HCT116 (cell line): ENCODE data around the gene SRGAP1. TPM values are rescaled to one million over a fixed set of nuclear protein-coding genes. Genes with fewer than 3 reads are reported as not detected.

Experiments used
- ATAC-seq: fragments of 200-7000 bp; cut with Tn5 transposase; 2 replicates; pipeline ENCODE4 v1.9.1; 2020; ENCODE audit warnings: mild to moderate bottlenecking, moderate library complexity
- BruUV-seq: library from RNA; stranded (reverse); fragments of 400-500 nt; replicated peaks from 2 replicates; lab custom pipeline; 2021; lab: Mats Ljungman, UMichigan
- CTCF ChIA-PET: fragments of 300-600 bp; sonication (Branson Sonifier 250); formaldehyde crosslinking; loops from one replicate; lab custom pipeline; 2021; ENCODE audit warnings: antibody characterized with exemption; lab: Charles Lee
- POLR2A ChIA-PET: fragments of 300-600, 350-600 bp; sonication (Branson Sonifier 250); formaldehyde crosslinking; loops from one replicate; lab custom pipeline; 2021; ENCODE audit warnings: antibody characterized with exemption; lab: Charles Lee
- RAD21 ChIA-PET, 2 experiments: fragments of 300-600 bp; sonication (Branson Sonifier 250); formaldehyde crosslinking; loops; one replicate each; lab custom pipeline; 2023; ENCODE audit warnings: low total read pairs in 2 of 2; ENCODE audit not compliant: uncharacterized antibody in 2 of 2, unreplicated experiment in 2 of 2, low non-redundant PET in 1 of 2; lab: Charles Lee
- DNase-seq: peaks from one replicate; pipeline ENCODE4 v3.0.0-alpha.2; 2010; ENCODE audit warnings: low read depth, low spot score
- H2AFZ ChIP-seq: fragments of 200-600 bp; shearing (Covaris generic), sonication (generic); 2 replicates; pipeline ENCODE4 v1.6.1; 2017; ENCODE audit warnings: low read depth, mixed run types, mixed read lengths, antibody characterized with exemption, low read length; ENCODE audit not compliant: poor library complexity, severe bottlenecking
- H3K27ac ChIP-seq: 2 replicates; pipeline ENCODE4 v1.5.1; 2012; ENCODE audit warnings: low read depth, low read length
- H3K27me3 ChIP-seq: fragments of 200-600 bp; sonication (generic); 2 replicates; pipeline ENCODE4 v1.6.1; 2016; ENCODE audit warnings: mixed run types, low read length, mixed read lengths; ENCODE audit not compliant: insufficient read depth
- H3K36me3 ChIP-seq, 2 experiments: fragments of 200-500 bp in 1 of 2; fragments of 200-600 bp in 1 of 2; sonication (Bioruptor generic) in 1 of 2; sonication (generic) in 1 of 2; 2 replicates each; pipeline versions ENCODE4 v1.5.1 to v1.6.1; 2014 to 2016; ENCODE audit warnings: low read length in 2 of 2, inconsistent platforms in 1 of 2, mixed read lengths in 1 of 2, mixed run types in 1 of 2; ENCODE audit not compliant: insufficient read depth in 2 of 2, control insufficient read depth in 1 of 2
- H3K4me1 ChIP-seq, 2 experiments: fragments of 200-600 bp in 1 of 2; sonication (generic) in 1 of 2; 2 replicates each; pipeline versions ENCODE4 v1.5.1 to v1.6.1; 2012 to 2017; ENCODE audit warnings: low read length in 2 of 2, inconsistent platforms in 1 of 2, mild to moderate bottlenecking in 1 of 2, mixed read lengths in 1 of 2, mixed run types in 1 of 2, moderate library complexity in 1 of 2; ENCODE audit not compliant: insufficient read depth in 2 of 2, control insufficient read depth in 1 of 2
- H3K4me2 ChIP-seq: fragments of 200-600 bp; sonication (generic); 2 replicates; pipeline ENCODE4 v1.6.1; 2017; ENCODE audit warnings: mixed run types, low read length, mixed read lengths
- H3K4me3 ChIP-seq, 2 experiments: fragments of 200-600 bp in 1 of 2; sonication (generic) in 1 of 2; replicated peaks in 1 of 2; 2 replicates each; pipeline ENCODE4 v1.5.1; 2011 to 2016; ENCODE audit warnings: low read length in 2 of 2, control low read depth in 1 of 2, low read depth in 1 of 2, mild to moderate bottlenecking in 1 of 2, mixed read lengths in 1 of 2, mixed run types in 1 of 2
- H3K79me2 ChIP-seq: fragments of 200-600 bp; sonication (generic); 2 replicates; pipeline ENCODE4 v1.6.1; 2017; ENCODE audit warnings: mild to moderate bottlenecking, mixed run types, low read length, moderate library complexity, mixed read lengths; ENCODE audit not compliant: insufficient read depth
- H3K9ac ChIP-seq: fragments of 200-600 bp; sonication (generic); 2 replicates; pipeline ENCODE4 v1.6.1; 2016; ENCODE audit warnings: low read length, mixed read lengths
- H3K9me2 ChIP-seq: fragments of 200-600 bp; sonication (generic), shearing (Covaris generic); 2 replicates; pipeline ENCODE4 v1.6.1; 2017; ENCODE audit warnings: mixed run types, mild to moderate bottlenecking, moderate library complexity; ENCODE audit not compliant: insufficient read depth
- H3K9me3 ChIP-seq, 2 experiments: fragments of 200-500 bp in 1 of 2; fragments of 200-600 bp in 1 of 2; sonication (Bioruptor generic) in 1 of 2; sonication (generic) in 1 of 2; 2 replicates each; pipeline ENCODE4 v1.6.1; 2014 to 2017; ENCODE audit warnings: low read length in 2 of 2, mixed read lengths in 2 of 2, inconsistent platforms in 1 of 2, low read depth in 1 of 2, mild to moderate bottlenecking in 1 of 2, mixed run types in 1 of 2, moderate library complexity in 1 of 2; ENCODE audit not compliant: control insufficient read depth in 1 of 2, insufficient read depth in 1 of 2
- H4K20me1 ChIP-seq: fragments of 200-600 bp; sonication (generic), shearing (Covaris generic); 2 replicates; pipeline ENCODE4 v1.6.1; 2017; ENCODE audit warnings: mixed run types, mild to moderate bottlenecking, moderate library complexity; ENCODE audit not compliant: insufficient read depth
- CTCF ChIP-seq, 3 experiments: fragments of 200-600 bp in 1 of 3; sonication (generic) in 1 of 3; IDR thresholded peaks in 2 of 3; conservative IDR thresholded peaks in 1 of 3; 2 replicates each; pipeline ENCODE4 v1.5.1; 2012 to 2017; ENCODE audit warnings: low read depth in 2 of 3, low read length in 2 of 3, antibody characterized with exemption in 1 of 3, borderline replicate concordance in 1 of 3, control low read depth in 1 of 3, mild to moderate bottlenecking in 1 of 3, mixed read lengths in 1 of 3, mixed run types in 1 of 3, moderate library complexity in 1 of 3; ENCODE audit not compliant: insufficient read depth in 1 of 3
- EGR1 ChIP-seq: IDR thresholded peaks from 2 replicates; pipeline ENCODE4 v1.6.1; 2012; ENCODE audit warnings: low read depth
- ELF1 ChIP-seq: IDR thresholded peaks from 2 replicates; pipeline ENCODE4 v1.6.1; 2012; ENCODE audit warnings: low read depth, borderline replicate concordance
- EZH2 ChIP-seq: fragments of 200-600 bp; sonication (generic); IDR thresholded peaks from 2 replicates; pipeline ENCODE4 v1.6.1; 2017; ENCODE audit warnings: antibody characterized with exemption, mixed run types
- FOSL1 ChIP-seq: IDR thresholded peaks from 2 replicates; pipeline ENCODE4 v1.6.1; 2012; ENCODE audit warnings: low read depth
- JUND ChIP-seq: IDR thresholded peaks from 2 replicates; pipeline ENCODE4 v1.6.1; 2012
- MAX ChIP-seq: IDR thresholded peaks from 2 replicates; pipeline ENCODE4 v1.6.1; 2012
- POLR2A ChIP-seq: IDR thresholded peaks from 2 replicates; pipeline ENCODE4 v1.7.0; 2011; ENCODE audit warnings: borderline replicate concordance; ENCODE audit not compliant: insufficient read depth, insufficient read length; ENCODE audit errors: extremely low read depth
- POLR2AphosphoS5 ChIP-seq: IDR thresholded peaks from 2 replicates; pipeline ENCODE4 v1.6.1; 2011; ENCODE audit warnings: mild to moderate bottlenecking, low read depth, low read length, moderate library complexity
- RAD21 ChIP-seq: IDR thresholded peaks from 2 replicates; pipeline ENCODE4 v1.6.1; 2012; ENCODE audit warnings: low read depth, mild to moderate bottlenecking
- REST ChIP-seq: IDR thresholded peaks from 2 replicates; pipeline ENCODE4 v1.6.1; 2012; ENCODE audit warnings: low read depth
- SIN3A ChIP-seq: IDR thresholded peaks from 2 replicates; pipeline ENCODE4 v1.6.1; 2012; ENCODE audit warnings: low read depth
- SRF ChIP-seq: IDR thresholded peaks from 2 replicates; pipeline ENCODE4 v1.6.1; 2012; ENCODE audit warnings: low read depth
- TCF7L2 ChIP-seq: IDR thresholded peaks from 2 replicates; pipeline ENCODE4 v1.7.0; 2011; ENCODE audit warnings: borderline replicate concordance, inconsistent platforms; ENCODE audit not compliant: insufficient read depth, insufficient read length; ENCODE audit errors: extremely low read depth
- ZFX ChIP-seq: fragments of 450-650 bp; IDR thresholded peaks from 2 replicates; pipeline ENCODE4 v1.6.1; 2017
- intact Hi-C: fragments of 100-400 bp; cut with micrococcal nuclease; formaldehyde crosslinking; loops from 2 replicates; pipeline ENCODE4 v1.10.0; 2022
- total RNA-seq: library from RNA; stranded (reverse); gene quantifications from one replicate; pipeline ENCODE4 v1.2.1, GENCODE V29; 2021; ENCODE audit not compliant: unreplicated experiment

Gene SRGAP1
- total RNA-seq, 1 experiment from 2014 or later = 16.6 TPM

- BruUV-seq = no TSS peak
- RAD21 ChIA-PET = no interaction called here
- H3K27ac ChIP-seq = no peak overlapping the region
- no peak overlapping the region for H3K9ac ChIP-seq
- POLR2A ChIA-PET = interaction anchor here (0.6 to 1.1 kb wide), 2 partner anchors 9 to 158 kb away, joined by 3 read pairs; no protein-coding TSS in a partner anchor
- no peaks in the 10 kb centered on the region for H3K79me2 ChIP-seq
- CTCF ChIA-PET = no interaction called here
- H3K4me1 ChIP-seq = peaks cover 10 to 29% of the 10 kb centered on the region in 2 experiments
- intact Hi-C loops = no loop called here
- TF ChIP-seq RAD21 (no peak), POLR2A (no peak), SRF (no peak), EGR1 (no peak)
- H3K27me3 ChIP-seq = no peaks in the 10 kb centered on the region
- no peak overlapping the region; a peak in 1 of 4 replicates for H3K4me3 ChIP-seq
- H2AFZ ChIP-seq = no peak overlapping the region
- H3K4me2 ChIP-seq = peak overlapping the region; percentile 48
- H3K9me2 ChIP-seq = no peaks in the 10 kb centered on the region
- DNase-seq (no peak), ATAC-seq (peak; percentile 44)
- no peaks in the 10 kb centered on the region for H4K20me1 ChIP-seq
- H3K9me3 ChIP-seq = no peaks in the 10 kb centered on the region
- peaks cover 0 to 10% of the 10 kb centered on the region in 2 experiments; a peak in 1 of 4 replicates for H3K36me3 ChIP-seq
These were observed 254.3 kb downstream of the SRGAP1 start for GRCh38 chr12:64098709-64099354.

- TF ChIP-seq FOSL1 = peak; percentile 24; the same call in 1 of the 2 replicates
- no peak for TF ChIP-seq CTCF (IDR thresholded peaks at IDR 0.05 in 2 of 3, conservative IDR thresholded peaks at IDR 0.05 in 1 of 3; ENCODE audit: borderline replicate concordance in 1 of 3, insufficient read depth in 1 of 3, low read depth in 2 of 3, low read length in 2 of 3)
- no peak for TF ChIP-seq POLR2AphosphoS5
- TF ChIP-seq REST = no peak
- TF ChIP-seq EGR1 = no peak
- TF ChIP-seq JUND = peak; percentile 33; the same call in 1 of the 2 replicates
- TF ChIP-seq ZFX = no peak
- TF ChIP-seq SRF = no peak
- TF ChIP-seq MAX = no peak
- no peak for TF ChIP-seq SIN3A
- no peak for TF ChIP-seq TCF7L2
- no peak for TF ChIP-seq ELF1
- TF ChIP-seq EZH2 = no peak
- TF ChIP-seq, all 23 proteins: peak for 2
- Histone ChIP-seq H3K4me1 (peaks cover 10 to 35% of the 10 kb centered on the region in 2 experiments), H3K9me3 (no peaks in the 10 kb centered on the region), H3K27me3 (no peaks in the 10 kb centered on the region), H4K20me1 (no peaks in the 10 kb centered on the region), H3K36me3 (peaks cover 0 to 10% of the 10 kb centered on the region in 2 experiments; a peak in 1 of 4 replicates), H3K27ac (no peak overlapping the region), H3K79me2 (no peaks in the 10 kb centered on the region), H3K9ac (no peak overlapping the region), H2AFZ (no peak overlapping the region), H3K4me3 (no peak overlapping the region; a peak in 1 of 4 replicates), H3K9me2 (no peaks in the 10 kb centered on the region), H3K4me2 (peak overlapping the region; percentile 48)
- CTCF ChIA-PET = no interaction called here
- RAD21 ChIA-PET = no interaction called here
- BruUV-seq = no TSS peak
- ATAC-seq = peak; percentile 76
- POLR2A ChIA-PET = interaction anchor here (0.6 to 1.1 kb wide), 2 partner anchors 10 to 157 kb away, joined by 3 read pairs; no protein-coding TSS in a partner anchor
- intact Hi-C loops = no loop called here
- peak; percentile 27 for DNase-seq
These were observed 254.9 kb downstream of the SRGAP1 start for GRCh38 chr12:64099397-64099796.
